Liver (tissue), 9 donors: ENCODE data around the gene OSBP2. TPM values are rescaled to one million over a fixed set of nuclear protein-coding genes. Genes with fewer than 3 reads are reported as not detected.

Experiments
- DNase-seq: peaks from one replicate; pipeline ENCODE4 v3.0.0-alpha.2; 2017; ENCODE audit warnings: low spot score
- H3K27ac ChIP-seq, 2 donors: one replicate each; pipeline ENCODE4 v1.7.0; 2013; ENCODE audit warnings: inconsistent platforms in 2 of 2, low read length in 2 of 2, control low read depth in 1 of 2, low read depth in 1 of 2, mild to moderate bottlenecking in 1 of 2
- H3K27me3 ChIP-seq, 4 donors: one replicate each; pipeline versions ENCODE4 v1.6.1 to v1.7.0; 2013; ENCODE audit warnings: low read length in 3 of 4, inconsistent platforms in 1 of 4, mild to moderate bottlenecking in 1 of 4, moderate library complexity in 1 of 4; ENCODE audit not compliant: control insufficient read depth in 4 of 4, insufficient read depth in 4 of 4
- H3K36me3 ChIP-seq, 4 donors: one replicate each; pipeline versions ENCODE4 v1.6.1 to v1.7.0; 2013; ENCODE audit warnings: low read length in 3 of 4, mild to moderate bottlenecking in 3 of 4, low read depth in 1 of 4, moderate library complexity in 1 of 4; ENCODE audit not compliant: control insufficient read depth in 4 of 4, insufficient read depth in 3 of 4
- H3K4me1 ChIP-seq, 4 donors: one replicate each; pipeline versions ENCODE4 v1.6.1 to v1.7.0; 2013; ENCODE audit warnings: low read length in 3 of 4, mild to moderate bottlenecking in 3 of 4, moderate library complexity in 1 of 4; ENCODE audit not compliant: control insufficient read depth in 4 of 4, insufficient read depth in 4 of 4
- H3K4me3 ChIP-seq, 3 donors: one replicate each; pipeline versions ENCODE4 v1.6.1 to v1.7.0; 2013; ENCODE audit warnings: low read length in 3 of 3, control low read depth in 1 of 3, low read depth in 1 of 3, mild to moderate bottlenecking in 1 of 3
- H3K9ac ChIP-seq, 2 donors: one replicate each; pipeline ENCODE4 v1.7.0; 2013; ENCODE audit warnings: low read length in 2 of 2, mild to moderate bottlenecking in 2 of 2, moderate library complexity in 2 of 2, control low read depth in 1 of 2, low read depth in 1 of 2
- H3K9me3 ChIP-seq, 4 donors: one replicate each; pipeline versions ENCODE4 v1.6.1 to v1.7.0; 2013; ENCODE audit warnings: low read length in 3 of 4; ENCODE audit not compliant: control insufficient read depth in 4 of 4
- EGR1 ChIP-seq, 2 donors: IDR thresholded peaks; 2 replicates each; pipeline ENCODE4 v1.6.1; 2016 to 2018; ENCODE audit warnings: antibody characterized with exemption in 2 of 2, low read depth in 2 of 2
- FOXA1 ChIP-seq: IDR thresholded peaks from 2 replicates; pipeline ENCODE4 v1.6.1; 2016; ENCODE audit warnings: antibody characterized with exemption
- FOXA2 ChIP-seq: IDR thresholded peaks from 2 replicates; pipeline ENCODE4 v1.6.1; 2016; ENCODE audit warnings: antibody characterized with exemption
- GABPA ChIP-seq, 2 donors: IDR thresholded peaks in 1 of 2; conservative IDR thresholded peaks in 1 of 2; 2 replicates each; pipeline ENCODE4 v1.6.1; 2016; ENCODE audit warnings: antibody characterized with exemption in 2 of 2, mild to moderate bottlenecking in 1 of 2, moderate library complexity in 1 of 2
- HNF4A ChIP-seq, 2 donors: conservative IDR thresholded peaks; 2 replicates each; pipeline ENCODE4 v1.6.1; 2016; ENCODE audit warnings: antibody characterized with exemption in 2 of 2, mild to moderate bottlenecking in 2 of 2
- HNF4G ChIP-seq: IDR thresholded peaks from 2 replicates; pipeline ENCODE4 v1.6.1; 2016; ENCODE audit warnings: antibody characterized with exemption
- JUND ChIP-seq, 2 donors: IDR thresholded peaks; 2 replicates each; pipeline ENCODE4 v1.6.1; 2016; ENCODE audit warnings: antibody characterized with exemption in 2 of 2
- MAX ChIP-seq: IDR thresholded peaks from 2 replicates; pipeline ENCODE4 v1.6.1; 2016; ENCODE audit warnings: antibody characterized with exemption
- NR2F2 ChIP-seq: IDR thresholded peaks from 2 replicates; pipeline ENCODE4 v1.6.1; 2016; ENCODE audit warnings: antibody characterized with exemption
- RAD21 ChIP-seq, 2 donors: IDR thresholded peaks; 2 replicates each; pipeline ENCODE4 v1.6.1; 2016; ENCODE audit warnings: antibody characterized with exemption in 2 of 2, mild to moderate bottlenecking in 2 of 2
- REST ChIP-seq: IDR thresholded peaks from 2 replicates; pipeline ENCODE4 v1.6.1; 2016; ENCODE audit warnings: antibody characterized with exemption, mild to moderate bottlenecking
- RXRA ChIP-seq, 2 donors: IDR thresholded peaks; 2 replicates each; pipeline ENCODE4 v1.6.1; 2017 to 2018; ENCODE audit warnings: antibody characterized with exemption in 2 of 2, mild to moderate bottlenecking in 1 of 2
- SP1 ChIP-seq: IDR thresholded peaks from 2 replicates; pipeline ENCODE4 v1.6.1; 2018; ENCODE audit warnings: antibody characterized with exemption, mild to moderate bottlenecking
- TAF1 ChIP-seq: conservative IDR thresholded peaks from 2 replicates; pipeline ENCODE4 v1.6.1; 2016; ENCODE audit warnings: antibody characterized with exemption, mild to moderate bottlenecking
- YY1 ChIP-seq: IDR thresholded peaks from 2 replicates; pipeline ENCODE4 v1.6.1; 2016; ENCODE audit warnings: antibody characterized with exemption, mild to moderate bottlenecking
- ZBTB33 ChIP-seq: IDR thresholded peaks from 2 replicates; pipeline ENCODE4 v1.6.1; 2016; ENCODE audit warnings: antibody characterized with exemption
- WGBS: extraction: QIAGEN DNeasy Blood & Tissue Kit; methylation state at CpG from one replicate; pipeline ENCODE4 v1.1.7; 2013; 5-methylcytosine and 5-hydroxymethylcytosine counted together
- polyA plus RNA-seq, 2 donors: library from polyadenylated mRNA; stranded (reverse) in 1 of 2; unstranded in 1 of 2; fragments of 200-250 nt in 1 of 2; fragments of >200 nt in 1 of 2; fragmentation: Nextera tagmentation in 1 of 2; extraction: Ambion mirVana in 1 of 2; gene quantifications; one replicate each; pipeline versions ENCODE4 v1.2.1 to v1.2.3, GENCODE V29; 2013 to 2015
- total RNA-seq, 2 donors: library from RNA; depleted of rRNA; stranded (reverse); fragments of >200 nt; gene quantifications; one replicate each; pipeline ENCODE4 v1.2.3, GENCODE V29; 2014
- TF ChIP-seq, protein P1 (sequence below): IDR thresholded peaks from 2 replicates; pipeline ENCODE4 v1.6.1; 2016; ENCODE audit warnings: antibody characterized with exemption
- donor health status: healthy.
- donor health status: healthy.
- donor health status: healthy.
- donor health status: healthy.
- donor health status: healthy.

The OSBP2 gene
- total and polyA plus RNA-seq, 4 donors = 0.43 to 192 (median 0.86) TPM

DNA sequence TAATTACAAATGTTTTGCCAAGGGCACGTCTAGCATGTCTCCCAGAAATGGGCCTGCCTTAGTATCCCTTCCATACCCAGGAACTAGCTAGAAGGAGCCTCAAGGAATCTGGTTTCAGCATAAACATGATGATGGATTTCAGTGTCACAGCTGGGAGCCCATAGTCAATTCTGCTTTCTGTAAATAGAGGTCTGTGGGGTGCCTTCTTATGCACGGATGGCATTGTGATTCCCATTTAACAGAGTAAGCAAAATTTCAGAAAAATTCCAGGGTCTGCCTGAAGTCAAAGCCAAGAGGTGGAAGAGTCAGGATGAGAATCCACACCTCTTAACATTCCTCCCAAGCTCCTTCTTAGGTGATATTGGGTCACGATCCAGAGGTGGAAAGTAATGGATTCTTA lies 39.1 kb upstream of the OSBP2 start (continued):
- no peak for TF ChIP-seq NR2F2
- no peak for TF ChIP-seq RAD21 (IDR thresholded peaks at IDR 0.05)
- TF ChIP-seq FOXA1 = no peak
- no peak for TF ChIP-seq TAF1
- no peak for TF ChIP-seq GABPA (IDR thresholded peaks at IDR 0.05 in 1 of 2, conservative IDR thresholded peaks at IDR 0.05 in 1 of 2)

GRCh38 chr22:30662040-30662439 lies 32.6 kb upstream of the OSBP2 start:
- H3K4me1 ChIP-seq = peaks cover 0 to 6% (median 3%) of the 10 kb centered on the region in 4 donors
- TF ChIP-seq SP1 = no peak
- TF ChIP-seq GABPA (IDR thresholded peaks at IDR 0.05 in 1 of 2, conservative IDR thresholded peaks at IDR 0.05 in 1 of 2) = no peak
- TF ChIP-seq, protein P1, sequence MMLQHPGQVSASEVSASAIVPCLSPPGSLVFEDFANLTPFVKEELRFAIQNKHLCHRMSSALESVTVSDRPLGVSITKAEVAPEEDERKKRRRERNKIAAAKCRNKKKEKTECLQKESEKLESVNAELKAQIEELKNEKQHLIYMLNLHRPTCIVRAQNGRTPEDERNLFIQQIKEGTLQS = no peak
- TF ChIP-seq EGR1 (IDR thresholded peaks at IDR 0.05; ENCODE audit: low read depth in 2 of 2) = no peak
- TF ChIP-seq REST = no peak
- no peak for TF ChIP-seq MAX
- no peak for TF ChIP-seq FOXA1
- no peak for TF ChIP-seq YY1
- TF ChIP-seq RXRA (IDR thresholded peaks at IDR 0.05) = no peak
- TF ChIP-seq FOXA2 = no peak
- DNase-seq = no peak
- H3K27me3 ChIP-seq = no peaks in the 10 kb centered on the region
- H3K9ac ChIP-seq = no peak overlapping the region
- WGBS = 94% methylated on average over 4 of the region's 4 CpGs
- H3K27ac ChIP-seq = no peak overlapping the region
- no peak overlapping the region for H3K4me3 ChIP-seq
- H3K36me3 ChIP-seq = peaks cover 2 to 3% (median 2%) of the 10 kb centered on the region in 4 donors
- no peaks in the 10 kb centered on the region for H3K9me3 ChIP-seq

- Histone ChIP-seq H3K36me3 (peaks cover 2 to 3% (median 2%) of the 10 kb centered on the region in 4 donors), H3K27me3 (no peaks in the 10 kb centered on the region), H3K9me3 (no peaks in the 10 kb centered on the region), H3K4me1 (peaks cover 2 to 19% (median 13%) of the 10 kb centered on the region in 4 donors), H3K27ac (no peak overlapping the region), H3K9ac (no peak overlapping the region), H3K4me3 (no peak overlapping the region)
- WGBS = 95% methylated on average over 13 of the region's 13 CpGs
- DNase-seq = no peak
- TF ChIP-seq ZBTB33 (no peak), RXRA (IDR thresholded peaks at IDR 0.05) (no peak), TAF1 (no peak), GABPA (IDR thresholded peaks at IDR 0.05 in 1 of 2, conservative IDR thresholded peaks at IDR 0.05 in 1 of 2) (no peak), RAD21 (IDR thresholded peaks at IDR 0.05) (no peak), SP1 (no peak), EGR1 (IDR thresholded peaks at IDR 0.05; ENCODE audit: low read depth in 2 of 2) (no peak), HNF4G (no peak), MAX (no peak), REST (no peak), HNF4A (conservative IDR thresholded peaks at IDR 0.05) (no peak), NR2F2 (no peak), FOXA1 (no peak), FOXA2 (no peak), YY1 (no peak), JUND (IDR thresholded peaks at IDR 0.05) (no peak)
- TF ChIP-seq, protein P1 = no peak
Observed at GRCh38 chr22:30664798-30665197, 29.9 kb upstream of the OSBP2 start.
